K562 (cell line): ENCODE data around the gene TTLL8. TPM values are rescaled to one million over a fixed set of nuclear protein-coding genes. Genes with fewer than 3 reads are reported as not detected.
A peak's percentile ranks its signal among the peaks of the same experiment; 100 is the strongest.

Experiments used
- ATF6 ChIP-seq: sonication (generic); formaldehyde crosslinking; IDR thresholded peaks from 2 replicates; pipeline ENCODE4 v1.4.0; 2020; ENCODE audit warnings: mild to moderate bottlenecking, missing genetic modification reagents
- CTCF ChIP-seq, 3 experiments: IDR thresholded peaks in 2 of 3; conservative IDR thresholded peaks in 1 of 3; 2 replicates each; pipeline ENCODE4 v1.5.1; 2011 to 2012; ENCODE audit warnings: low read length in 3 of 3, mild to moderate bottlenecking in 3 of 3, control low read depth in 2 of 3, improper control_type of control experiment in 1 of 3, inconsistent platforms in 1 of 3, low read depth in 1 of 3, mixed read lengths in 1 of 3, moderate library complexity in 1 of 3; ENCODE audit not compliant: insufficient read depth in 2 of 3
- GABPB2 ChIP-seq: fragments of 250-450 bp; sonication (Bioruptor Pico); conservative IDR thresholded peaks from 2 replicates; pipeline ENCODE4 v1.5.1; 2021; ENCODE audit warnings: mild to moderate bottlenecking
- MYNN ChIP-seq, 2 experiments: sonication (generic); formaldehyde crosslinking in 1 of 2; IDR thresholded peaks; 2 replicates each; pipeline versions ENCODE4 v1.5.0 to v1.6.1; 2016 to 2020; ENCODE audit warnings: antibody characterized with exemption in 1 of 2, missing genetic modification reagents in 1 of 2
- NR1H2 ChIP-seq: sonication (generic); formaldehyde crosslinking; IDR thresholded peaks from 2 replicates; pipeline ENCODE4 v1.4.0; 2020; ENCODE audit warnings: mild to moderate bottlenecking, missing genetic modification reagents
- REST ChIP-seq, 2 experiments: fragments of 450-650 bp; formaldehyde crosslinking in 1 of 2; IDR thresholded peaks; 2 replicates each; pipeline versions ENCODE4 v1.4.0 to v1.6.1; 2014 to 2020; ENCODE audit warnings: mild to moderate bottlenecking in 2 of 2, borderline replicate concordance in 1 of 2, low read depth in 1 of 2
- ZNF431 ChIP-seq: sonication (generic); formaldehyde crosslinking; IDR thresholded peaks from 2 replicates; pipeline ENCODE4 v1.8.0; 2022; ENCODE audit warnings: mild to moderate bottlenecking, missing genetic modification reagents
- ZNF592 ChIP-seq: fragments of 450-650 bp; IDR thresholded peaks from 2 replicates; pipeline ENCODE4 v1.6.1; 2017; ENCODE audit warnings: antibody characterized with exemption, mild to moderate bottlenecking
- ZNF764 ChIP-seq: fragments of 250-450 bp; sonication (Bioruptor Pico); IDR thresholded peaks from 2 replicates; pipeline ENCODE4 v1.4.0; 2020; ENCODE audit warnings: low read depth, mild to moderate bottlenecking, moderate library complexity
- polyA plus RNA-seq, 8 experiments: library from polyadenylated mRNA; depleted of rRNA in 4 of 8; stranded (reverse) in 5 of 8; unstranded in 3 of 8; fragments of >200 nt; fragmentation: Nextera tagmentation in 2 of 8; fragmentation: Illumina TruSeq in 1 of 8; extraction: Ambion mirVana in 2 of 8; extraction: Trizol in 1 of 8; gene quantifications; 2 replicates each; pipeline versions ENCODE4 v1.2.1 to v1.2.3, GENCODE V29; 2011 to 2014; ENCODE audit warnings: inconsistent platforms in 1 of 8, missing spikeins in 1 of 8
- total RNA-seq, 7 experiments: library from RNA; depleted of rRNA in 6 of 7; stranded (reverse); fragments of >200 nt in 6 of 7; fragmentation: Illumina TruSeq in 2 of 7; extraction: Trizol in 2 of 7; gene quantifications; 2 replicates each; pipeline versions ENCODE4 v1.2.1 to v1.2.3, GENCODE V29; 2011 to 2021; ENCODE audit warnings: low replicate concordance in 1 of 7

Gene TTLL8
- total and polyA plus RNA-seq, 9 of the 15 experiments (the other 6 are each of a cell fraction or from before 2014, with no cell fraction given): not detected

GRCh38 chr22:50102946-50103345 lies 44.8 kb upstream of the TTLL8 start (continued):
- TF ChIP-seq REST (IDR thresholded peaks at IDR 0.05; ENCODE audit: borderline replicate concordance): peak; percentile 47
- TF ChIP-seq REST (CRISPR knock-in tag; IDR thresholded peaks at IDR 0.05; ENCODE audit: low read depth): no peak
- peak in 2 of 3 experiments; percentile 16 to 24; a peak in 1 of 6 replicates for TF ChIP-seq CTCF (IDR thresholded peaks at IDR 0.05 in 2 of 3, conservative IDR thresholded peaks at IDR 0.05 in 1 of 3; ENCODE audit: insufficient read depth in 2 of 3, low read depth in 1 of 3, low read length in 3 of 3)
- no peak for TF ChIP-seq ZNF764 (CRISPR knock-in tag)
- 0 out of 2 replicates have a peak, but pooled peaks have one; percentile 32 for TF ChIP-seq ATF6 (CRISPR knock-in tag)
- no peak for TF ChIP-seq MYNN (IDR thresholded peaks at IDR 0.05)
- TF ChIP-seq MYNN (CRISPR knock-in tag; IDR thresholded peaks at IDR 0.05): no peak
- peak; percentile 47; the same call in 1 of the 2 replicates for TF ChIP-seq ZNF431
- no peak for TF ChIP-seq NR1H2 (CRISPR knock-in tag)
- no peak for TF ChIP-seq GABPB2 (CRISPR knock-in tag)
- TF ChIP-seq ZNF592: peak; percentile 87
